Neural crest cell (in vitro differentiated cells): Measurements from ENCODE around the gene FAM240A. TPM values are rescaled to one million over a fixed set of nuclear protein-coding genes. Genes with fewer than 3 reads are reported as not detected.

ENCODE experiments used
- DNase-seq: peaks from one replicate; pipeline ENCODE4 v3.0.0; 2021; ENCODE audit warnings: low read depth, mixed read lengths, low spot score
- H3K27ac Mint-ChIP-seq: one replicate; pipeline ENCODE4 v1.8.0; 2021; ENCODE audit warnings: mild to moderate bottlenecking, mixed read lengths; ENCODE audit not compliant: unreplicated experiment
- H3K27me3 Mint-ChIP-seq: 2 replicates; pipeline ENCODE4 v1.8.0; 2021; ENCODE audit warnings: low read depth, mild to moderate bottlenecking, mixed read lengths
- H3K36me3 Mint-ChIP-seq: 2 replicates; pipeline ENCODE4 v1.8.0; 2021; ENCODE audit warnings: low read depth, mild to moderate bottlenecking, mixed read lengths
- H3K4me1 Mint-ChIP-seq: 2 replicates; pipeline ENCODE4 v1.8.0; 2021; ENCODE audit warnings: mixed read lengths
- H3K4me3 Mint-ChIP-seq: one replicate; pipeline ENCODE4 v1.8.0; 2021; ENCODE audit warnings: mild to moderate bottlenecking, mixed read lengths
- H3K9me3 Mint-ChIP-seq: 2 replicates; pipeline ENCODE4 v1.8.0; 2021; ENCODE audit warnings: mixed read lengths
- CTCF ChIP-seq: fragments of 200-600 bp; sonication (generic); conservative IDR thresholded peaks from 2 replicates; pipeline ENCODE4 v1.5.0; 2021; ENCODE audit warnings: antibody characterized with exemption, mild to moderate bottlenecking
- total RNA-seq: library from RNA; stranded (reverse); gene quantifications from 2 replicates; pipeline ENCODE4 v1.2.1, GENCODE V29; 2021

The FAM240A gene
- total RNA-seq, 1 donor from 2014 or later = not detected

- H3K36me3 Mint-ChIP-seq = no peaks in the 10 kb centered on the region
- H3K27me3 Mint-ChIP-seq = peaks cover 4% of the 10 kb centered on the region
- no peaks in the 10 kb centered on the region for H3K9me3 Mint-ChIP-seq
- DNase-seq = no peak
- no peak overlapping the region for H3K4me3 Mint-ChIP-seq
- H3K4me1 Mint-ChIP-seq = peaks cover 11% of the 10 kb centered on the region
- H3K27ac Mint-ChIP-seq = no peak overlapping the region
- TF ChIP-seq CTCF = no peak
Measured at GRCh38 chr3:46614431-46614830, 2.1 kb downstream of the FAM240A start.

- no peak overlapping the region for H3K27ac Mint-ChIP-seq
- peaks cover 15% of the 10 kb centered on the region for H3K4me1 Mint-ChIP-seq
- DNase-seq = no peak
- peaks cover 7% of the 10 kb centered on the region for H3K27me3 Mint-ChIP-seq
- no peak overlapping the region for H3K4me3 Mint-ChIP-seq
- no peak for TF ChIP-seq CTCF
- no peaks in the 10 kb centered on the region for H3K36me3 Mint-ChIP-seq
- H3K9me3 Mint-ChIP-seq = no peaks in the 10 kb centered on the region
Measured at GRCh38 chr3:46615050-46615775, 2.9 kb downstream of the FAM240A start.

- Mint-ChIP-seq H3K27ac (no peak overlapping the region), H3K4me1 (peaks cover 16% of the 10 kb centered on the region), H3K4me3 (no peak overlapping the region), H3K9me3 (no peaks in the 10 kb centered on the region), H3K27me3 (peaks cover 13% of the 10 kb centered on the region), H3K36me3 (no peaks in the 10 kb centered on the region)
- no peak for TF ChIP-seq CTCF
- no peak for DNase-seq
Measured at GRCh38 chr3:46615976-46616375, 3.7 kb downstream of the FAM240A start.

- H3K27me3 Mint-ChIP-seq = peaks cover 13% of the 10 kb centered on the region
- TF ChIP-seq CTCF = no peak
- H3K4me1 Mint-ChIP-seq = peaks cover 5% of the 10 kb centered on the region
- no peak overlapping the region for H3K27ac Mint-ChIP-seq
- no peak overlapping the region for H3K4me3 Mint-ChIP-seq
- no peaks in the 10 kb centered on the region for H3K36me3 Mint-ChIP-seq
- no peak for DNase-seq
- H3K9me3 Mint-ChIP-seq = no peaks in the 10 kb centered on the region
Measured at GRCh38 chr3:46617941-46618340, 5.6 kb downstream of the FAM240A start.

- Mint-ChIP-seq H3K36me3 (no peaks in the 10 kb centered on the region), H3K27me3 (peaks cover 13% of the 10 kb centered on the region), H3K4me1 (peaks cover 11% of the 10 kb centered on the region), H3K4me3 (no peak overlapping the region), H3K27ac (no peak overlapping the region), H3K9me3 (no peaks in the 10 kb centered on the region)
- TF ChIP-seq CTCF = no peak
- DNase-seq = no peak
Measured at GRCh38 chr3:46619845-46620778, 7.8 kb downstream of the FAM240A start.
